ENCODE data around the gene CROCC2. TPM values are rescaled to one million over a fixed set of nuclear protein-coding genes. Genes with fewer than 3 reads are reported as not detected.

CROCC2 gene
- total and polyA plus RNA-seq, 2 donors (not counting 1 experiment from before 2014, with no cell fraction given), result not detected

DNA sequence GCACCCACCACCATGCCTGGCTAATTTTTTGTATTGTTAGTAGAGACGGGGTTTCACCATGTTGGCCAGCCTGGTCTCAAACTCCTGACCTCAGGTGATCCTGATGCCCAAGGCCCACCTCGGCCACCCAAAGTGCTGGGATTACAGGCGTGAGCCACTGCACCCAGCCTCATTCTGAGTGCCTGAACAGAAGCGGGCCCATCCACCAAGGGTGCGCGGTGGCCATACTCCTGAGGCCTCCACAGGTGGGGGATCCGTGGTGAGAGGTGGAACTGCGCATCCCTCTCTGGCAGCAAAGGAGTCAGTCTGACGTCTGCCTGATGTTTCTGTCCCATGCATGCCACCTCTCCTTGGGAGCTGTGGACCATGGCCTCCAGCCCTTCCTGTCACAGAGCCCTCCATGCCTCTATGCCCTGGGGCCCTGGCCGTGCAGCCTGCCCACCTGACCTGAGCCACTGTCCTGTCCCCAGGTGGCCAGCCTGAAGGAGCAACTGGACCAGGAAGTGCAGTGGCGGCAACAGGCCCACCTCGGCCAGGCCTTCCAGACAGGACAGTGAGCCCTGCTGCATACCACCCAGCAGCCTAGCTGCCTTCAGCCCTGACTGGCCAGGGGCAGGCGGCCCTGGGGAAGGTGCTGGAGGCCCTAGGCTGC lies 84.7 kb downstream of the CROCC2 start:
- DNase-seq, result no peak
- H3K27ac ChIP-seq (ENCODE audit: low read length in 2 of 2), result no peak overlapping the region
- H3K9me3 Mint-ChIP-seq (ENCODE audit: insufficient read depth), result no peaks in the 10 kb centered on the region
- H2AFZ ChIP-seq (ENCODE audit: insufficient read depth, low read depth, low read length, poor library complexity, severe bottlenecking), result no peak overlapping the region
- ChIA-PET CTCF (interaction anchor here (0.5 kb wide), 1 partner anchor 173 kb away, joined by 3 read pairs; no protein-coding TSS in a partner anchor), POLR2A (no interaction called here)
- no peak for ATAC-seq (ENCODE audit: low read depth)
- 89% methylated on average over 13 of the region's 13 CpGs for WGBS (ENCODE audit: insufficient coverage)
- H3K27me3 ChIP-seq (replicated peaks in 1 of 4; ENCODE audit: control extremely low read depth in 1 of 4, control insufficient read depth in 3 of 4, insufficient read depth in 4 of 4, low read length in 3 of 4), result peaks cover 0 to 4% (median 2%) of the 10 kb centered on the region in 4 experiments
- no peak overlapping the region for H3K4me3 ChIP-seq (ENCODE audit: control extremely low read depth in 1 of 5, extremely low read depth in 1 of 5, insufficient read depth in 1 of 5, low read depth in 2 of 5, low read length in 4 of 5)
- H3K27ac Mint-ChIP-seq, result no peak overlapping the region
- no peak overlapping the region for H3K4me3 Mint-ChIP-seq
- no peaks in the 10 kb centered on the region for H3K36me3 ChIP-seq (replicated peaks in 1 of 2; ENCODE audit: control extremely low read depth in 1 of 2, control insufficient read depth in 1 of 2, extremely low read depth in 1 of 2, insufficient read depth in 2 of 2, low read length in 1 of 2)
- H4K20me1 ChIP-seq (ENCODE audit: control insufficient read depth, insufficient read depth, low read length, poor library complexity, severe bottlenecking), result no peaks in the 10 kb centered on the region
- H3K4me1 Mint-ChIP-seq, result no peaks in the 10 kb centered on the region
- H3K4me1 ChIP-seq (ENCODE audit: control insufficient read depth in 2 of 2, insufficient read depth in 2 of 2, low read length in 2 of 2), result no peaks in the 10 kb centered on the region
- peaks cover 12% of the 10 kb centered on the region for H3K27me3 Mint-ChIP-seq
- H3K79me2 ChIP-seq (ENCODE audit: control insufficient read depth, insufficient read depth, low read length), result no peaks in the 10 kb centered on the region
- H3K9ac ChIP-seq (ENCODE audit: low read length), result no peak overlapping the region
- TF ChIP-seq, protein P1, sequence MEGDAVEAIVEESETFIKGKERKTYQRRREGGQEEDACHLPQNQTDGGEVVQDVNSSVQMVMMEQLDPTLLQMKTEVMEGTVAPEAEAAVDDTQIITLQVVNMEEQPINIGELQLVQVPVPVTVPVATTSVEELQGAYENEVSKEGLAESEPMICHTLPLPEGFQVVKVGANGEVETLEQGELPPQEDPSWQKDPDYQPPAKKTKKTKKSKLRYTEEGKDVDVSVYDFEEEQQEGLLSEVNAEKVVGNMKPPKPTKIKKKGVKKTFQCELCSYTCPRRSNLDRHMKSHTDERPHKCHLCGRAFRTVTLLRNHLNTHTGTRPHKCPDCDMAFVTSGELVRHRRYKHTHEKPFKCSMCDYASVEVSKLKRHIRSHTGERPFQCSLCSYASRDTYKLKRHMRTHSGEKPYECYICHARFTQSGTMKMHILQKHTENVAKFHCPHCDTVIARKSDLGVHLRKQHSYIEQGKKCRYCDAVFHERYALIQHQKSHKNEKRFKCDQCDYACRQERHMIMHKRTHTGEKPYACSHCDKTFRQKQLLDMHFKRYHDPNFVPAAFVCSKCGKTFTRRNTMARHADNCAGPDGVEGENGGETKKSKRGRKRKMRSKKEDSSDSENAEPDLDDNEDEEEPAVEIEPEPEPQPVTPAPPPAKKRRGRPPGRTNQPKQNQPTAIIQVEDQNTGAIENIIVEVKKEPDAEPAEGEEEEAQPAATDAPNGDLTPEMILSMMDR (IDR thresholded peaks at IDR 0.05), result no peak
- no peak for TF ChIP-seq EZH2 (IDR thresholded peaks at IDR 0.05; ENCODE audit: borderline replicate concordance, insufficient read depth, low read depth, low read length, poor library complexity, severe bottlenecking)
- no peak overlapping the region for H3K4me2 ChIP-seq (replicated peaks; ENCODE audit: low read depth, low read length, poor library complexity, severe bottlenecking)
- H3K9me3 ChIP-seq (ENCODE audit: control extremely low read depth in 1 of 3, control insufficient read depth in 2 of 3, insufficient read depth in 1 of 3, low read length in 2 of 3), result peaks cover 0 to 22% (median 0%) of the 10 kb centered on the region in 3 donors
- intact Hi-C loops (cut with micrococcal nuclease), result no loop called here

DNA sequence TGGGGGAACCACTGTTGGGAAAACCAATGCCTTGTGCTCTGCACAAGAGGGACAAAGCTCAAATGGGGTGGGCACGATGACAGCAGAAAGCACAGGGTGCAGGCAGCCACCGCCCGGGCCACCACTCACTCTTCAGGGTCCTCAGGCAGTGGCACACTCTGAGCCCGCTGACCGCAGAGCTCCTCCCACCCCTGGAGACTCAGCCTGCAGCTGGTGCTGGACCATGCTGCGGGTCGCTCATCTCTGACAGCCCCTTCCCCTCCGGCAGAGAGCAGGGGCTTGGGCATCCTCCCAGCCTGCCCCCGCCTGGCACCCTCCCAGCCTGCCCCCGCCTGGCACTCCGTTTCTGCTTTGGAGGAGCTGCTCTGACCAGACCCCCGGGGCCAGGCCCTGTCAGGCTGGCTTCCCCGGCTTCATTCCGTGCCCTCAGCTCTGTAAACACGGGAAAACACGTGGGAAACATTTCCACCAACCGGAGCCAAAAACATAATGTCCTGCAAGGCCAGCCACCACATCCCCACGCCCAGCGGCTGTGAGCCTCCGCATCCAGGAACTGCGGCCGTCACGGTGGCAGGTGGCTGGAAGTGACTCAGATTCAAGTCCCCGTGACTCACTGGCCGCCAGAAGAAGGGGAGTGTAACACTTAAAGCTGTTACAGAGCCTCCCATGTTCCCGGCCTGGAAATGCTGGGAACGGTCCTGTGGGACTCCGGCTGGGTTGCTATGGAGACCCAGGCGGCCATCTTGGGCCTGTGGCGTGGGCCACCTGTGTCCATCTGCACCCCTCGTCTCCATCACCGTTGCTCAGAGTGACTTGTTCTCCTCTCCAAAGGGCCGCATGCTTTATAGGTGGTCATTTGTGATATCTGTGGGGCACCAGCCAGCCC lies 85.5 kb downstream of the CROCC2 start:
- WGBS (ENCODE audit: insufficient coverage), result 87% methylated on average over 30 of the region's 33 CpGs
- Histone ChIP-seq H4K20me1 (ENCODE audit: control insufficient read depth, insufficient read depth, low read length, poor library complexity, severe bottlenecking) (no peaks in the 10 kb centered on the region), H3K27me3 (replicated peaks in 1 of 4; ENCODE audit: control extremely low read depth in 1 of 4, control insufficient read depth in 3 of 4, insufficient read depth in 4 of 4, low read length in 3 of 4) (peaks cover 0 to 9% (median 2%) of the 10 kb centered on the region in 4 experiments), H3K27ac (ENCODE audit: low read length in 2 of 2) (no peak overlapping the region), H3K9ac (ENCODE audit: low read length) (no peak overlapping the region), H3K4me3 (ENCODE audit: control extremely low read depth in 1 of 5, extremely low read depth in 1 of 5, insufficient read depth in 1 of 5, low read depth in 2 of 5, low read length in 4 of 5) (no peak overlapping the region), H3K79me2 (ENCODE audit: control insufficient read depth, insufficient read depth, low read length) (no peaks in the 10 kb centered on the region), H3K4me2 (replicated peaks; ENCODE audit: low read depth, low read length, poor library complexity, severe bottlenecking) (no peak overlapping the region), H3K36me3 (replicated peaks in 1 of 2; ENCODE audit: control extremely low read depth in 1 of 2, control insufficient read depth in 1 of 2, extremely low read depth in 1 of 2, insufficient read depth in 2 of 2, low read length in 1 of 2) (no peaks in the 10 kb centered on the region), H3K9me3 (ENCODE audit: control extremely low read depth in 1 of 3, control insufficient read depth in 2 of 3, insufficient read depth in 1 of 3, low read length in 2 of 3) (peaks cover 0 to 22% (median 0%) of the 10 kb centered on the region in 3 donors), H2AFZ (ENCODE audit: insufficient read depth, low read depth, low read length, poor library complexity, severe bottlenecking) (no peak overlapping the region), H3K4me1 (ENCODE audit: control insufficient read depth in 2 of 2, insufficient read depth in 2 of 2, low read length in 2 of 2) (no peaks in the 10 kb centered on the region)
- TF ChIP-seq, protein P1 (IDR thresholded peaks at IDR 0.05), result no peak
- no peak for TF ChIP-seq EZH2 (IDR thresholded peaks at IDR 0.05; ENCODE audit: borderline replicate concordance, insufficient read depth, low read depth, low read length, poor library complexity, severe bottlenecking)
- ChIA-PET POLR2A (no interaction called here), CTCF (no interaction called here)
- Mint-ChIP-seq H3K27ac (no peak overlapping the region), H3K4me1 (no peaks in the 10 kb centered on the region), H3K9me3 (ENCODE audit: insufficient read depth) (no peaks in the 10 kb centered on the region), H3K4me3 (no peak overlapping the region), H3K27me3 (peaks cover 12% of the 10 kb centered on the region)
- intact Hi-C loops (cut with micrococcal nuclease), result no loop called here
- no peak for ATAC-seq (ENCODE audit: low read depth)
- DNase-seq, result no peak

Measured in B cell (primary cell).